Panc1 (cell line): ENCODE results near the gene TIAM2.

ENCODE experiments used
- CTCF ChIP-seq: fragments of 450-650 bp; IDR thresholded peaks from 2 replicates; pipeline ENCODE4 v1.5.1; 2017; ENCODE audit warnings: mild to moderate bottlenecking
- POLR2AphosphoS5 ChIP-seq: IDR thresholded peaks from 2 replicates; pipeline ENCODE4 v1.6.1; 2012; ENCODE audit warnings: mild to moderate bottlenecking, low read depth, low read length, moderate library complexity
- REST ChIP-seq, 2 experiments: IDR thresholded peaks; 2 replicates each; pipeline ENCODE4 v1.6.1; 2011 to 2012; ENCODE audit warnings: low read depth in 2 of 2, control low read depth in 1 of 2, low read length in 1 of 2, mild to moderate bottlenecking in 1 of 2, moderate library complexity in 1 of 2; ENCODE audit not compliant: insufficient read depth in 1 of 2
- SIN3A ChIP-seq: IDR thresholded peaks from 2 replicates; pipeline ENCODE4 v1.6.1; 2012; ENCODE audit warnings: low read depth, mild to moderate bottlenecking, low read length, moderate library complexity, borderline replicate concordance; ENCODE audit not compliant: insufficient read depth

DNA sequence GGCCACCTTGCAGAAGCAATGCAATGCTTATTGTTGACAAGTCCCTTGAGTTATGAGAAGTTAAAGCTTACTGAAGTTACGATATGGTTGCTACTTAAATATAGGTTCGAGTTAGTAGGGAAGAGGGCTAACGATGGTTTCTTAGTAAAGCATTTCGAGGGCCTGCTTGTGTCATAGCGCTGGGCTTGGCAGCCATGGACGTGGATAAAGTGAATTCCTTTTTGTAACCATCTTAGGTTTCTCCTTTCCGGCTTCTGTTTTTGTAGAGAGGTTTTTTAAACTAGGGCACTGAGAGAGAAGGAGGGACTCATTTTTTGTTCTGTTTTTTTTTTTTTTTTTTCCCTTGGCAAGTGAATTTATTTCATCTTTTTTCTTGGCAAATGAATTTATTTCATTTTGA, 27.6 kb downstream of the TIAM2 start:
- no peak for TF ChIP-seq CTCF
- no peak for TF ChIP-seq POLR2AphosphoS5
- no peak for TF ChIP-seq REST (IDR thresholded peaks at IDR 0.05; ENCODE audit: insufficient read depth in 1 of 2, low read depth in 2 of 2, low read length in 1 of 2)
- TF ChIP-seq SIN3A, result no peak
